ENCODE results near the gene VIPR2.
A peak's percentile ranks its signal among the peaks of the same experiment; 100 is the strongest.

Gene VIPR2

GRCh38 chr7:159039716-159040115 lies 105.0 kb downstream of the VIPR2 start:
- H3F3A ChIP-seq (ENCODE audit: insufficient read depth, low read length): peaks cover 4% of the 10 kb centered on the region; the same call in 1 of the 2 replicates
- peaks cover 17% of the 10 kb centered on the region for H3K4me1 ChIP-seq (ENCODE audit: low read length)
- no peak overlapping the region for H3K9ac ChIP-seq (ENCODE audit: low read length)
- peak overlapping the region; percentile 20; the same call in 1 of the 2 replicates for H3K27ac ChIP-seq (ENCODE audit: low read length)
- H3K4me3 ChIP-seq (ENCODE audit: low read length): no peak overlapping the region
- H3K4me2 ChIP-seq (ENCODE audit: low read depth, low read length): peak overlapping the region; percentile 31; the same call in 1 of the 2 replicates
- H3K36me3 ChIP-seq (replicated peaks; ENCODE audit: insufficient read depth, low read length): no peaks in the 10 kb centered on the region
- no peaks in the 10 kb centered on the region for H3K27me3 ChIP-seq (replicated peaks; ENCODE audit: insufficient read depth, low read length)
- H2AFZ ChIP-seq (ENCODE audit: low read length): no peak overlapping the region
- H4K20me1 ChIP-seq (ENCODE audit: insufficient read depth, low read length): no peaks in the 10 kb centered on the region
- TF ChIP-seq CTCF (IDR thresholded peaks at IDR 0.05; ENCODE audit: low read length) (no peak), EZH2phosphoT487 (IDR thresholded peaks at IDR 0.05; ENCODE audit: low read length) (no peak), EZH2 (optimal IDR thresholded peaks at IDR 0.05; ENCODE audit: low read depth, low read length) (no peak)
- no peaks in the 10 kb centered on the region for H3K9me2 ChIP-seq (replicated peaks; ENCODE audit: insufficient read depth, low read length)
- no peaks in the 10 kb centered on the region for H3K79me2 ChIP-seq (ENCODE audit: low read length)
- no peak for DNase-seq
- H3K9me3 ChIP-seq (replicated peaks; ENCODE audit: insufficient read depth, low read length): no peaks in the 10 kb centered on the region

GRCh38 chr7:159038066-159038465 lies 106.6 kb downstream of the VIPR2 start:
- Histone ChIP-seq H3K9me3 (replicated peaks; ENCODE audit: insufficient read depth, low read length) (no peaks in the 10 kb centered on the region), H2AFZ (ENCODE audit: low read length) (peak overlapping the region; percentile 13; the same call in 1 of the 2 replicates), H3K4me3 (ENCODE audit: low read length) (no peak overlapping the region), H3K79me2 (ENCODE audit: low read length) (no peaks in the 10 kb centered on the region), H3K4me1 (ENCODE audit: low read length) (peaks cover 17% of the 10 kb centered on the region), H3F3A (ENCODE audit: insufficient read depth, low read length) (peaks cover 4% of the 10 kb centered on the region; the same call in 1 of the 2 replicates), H3K36me3 (replicated peaks; ENCODE audit: insufficient read depth, low read length) (no peaks in the 10 kb centered on the region), H3K4me2 (ENCODE audit: low read depth, low read length) (peak overlapping the region; percentile 33; the same call in 1 of the 2 replicates), H3K27me3 (replicated peaks; ENCODE audit: insufficient read depth, low read length) (no peaks in the 10 kb centered on the region), H3K9me2 (replicated peaks; ENCODE audit: insufficient read depth, low read length) (no peaks in the 10 kb centered on the region), H3K9ac (ENCODE audit: low read length) (no peak overlapping the region), H4K20me1 (ENCODE audit: insufficient read depth, low read length) (no peaks in the 10 kb centered on the region), H3K27ac (ENCODE audit: low read length) (peak overlapping the region; percentile 20; the same call in 1 of the 2 replicates)
- TF ChIP-seq EZH2phosphoT487 (IDR thresholded peaks at IDR 0.05; ENCODE audit: low read length) (no peak), CTCF (IDR thresholded peaks at IDR 0.05; ENCODE audit: low read length) (no peak), EZH2 (optimal IDR thresholded peaks at IDR 0.05; ENCODE audit: low read depth, low read length) (no peak)
- DNase-seq: no peak

GRCh38 chr7:159036916-159037605 lies 107.6 kb downstream of the VIPR2 start:
- Histone ChIP-seq H3K9me2 (replicated peaks; ENCODE audit: insufficient read depth, low read length) (no peaks in the 10 kb centered on the region), H3K27me3 (replicated peaks; ENCODE audit: insufficient read depth, low read length) (no peaks in the 10 kb centered on the region), H3K9me3 (replicated peaks; ENCODE audit: insufficient read depth, low read length) (no peaks in the 10 kb centered on the region), H3F3A (ENCODE audit: insufficient read depth, low read length) (peaks cover 4% of the 10 kb centered on the region; the same call in 1 of the 2 replicates), H3K27ac (ENCODE audit: low read length) (no peak overlapping the region), H2AFZ (ENCODE audit: low read length) (no peak overlapping the region), H4K20me1 (ENCODE audit: insufficient read depth, low read length) (no peaks in the 10 kb centered on the region), H3K4me2 (ENCODE audit: low read depth, low read length) (no peak overlapping the region), H3K36me3 (replicated peaks; ENCODE audit: insufficient read depth, low read length) (no peaks in the 10 kb centered on the region), H3K9ac (ENCODE audit: low read length) (no peak overlapping the region), H3K79me2 (ENCODE audit: low read length) (no peaks in the 10 kb centered on the region), H3K4me3 (ENCODE audit: low read length) (no peak overlapping the region), H3K4me1 (ENCODE audit: low read length) (peaks cover 17% of the 10 kb centered on the region)
- TF ChIP-seq CTCF (IDR thresholded peaks at IDR 0.05; ENCODE audit: low read length): no peak
- no peak for TF ChIP-seq EZH2 (optimal IDR thresholded peaks at IDR 0.05; ENCODE audit: low read depth, low read length)
- TF ChIP-seq EZH2phosphoT487 (IDR thresholded peaks at IDR 0.05; ENCODE audit: low read length): no peak
- no peak for DNase-seq

All from MM.1S (cell line).